Stomach (tissue), 9 donors: Measurements from ENCODE around the gene DPYD. TPM values are rescaled to one million over a fixed set of nuclear protein-coding genes. Genes with fewer than 3 reads are reported as not detected.

Experiments
- DNase-seq, 2 donors: peaks; one replicate each; pipeline versions ENCODE4 v3.0.0 to v3.0.0-alpha.2; 2013 to 2019
- H3K27ac ChIP-seq, 5 donors: fragments of 200-600 bp in 4 of 5; sonication (generic) in 4 of 5; one replicate each; pipeline ENCODE4 v1.5.1; 2013 to 2019; ENCODE audit warnings: mild to moderate bottlenecking in 1 of 5, moderate library complexity in 1 of 5
- H3K27me3 ChIP-seq, 3 donors: fragments of 200-600 bp; sonication (generic); one replicate each; pipeline ENCODE4 v1.5.1; 2017 to 2019; ENCODE audit warnings: mixed run types in 1 of 3
- H3K36me3 ChIP-seq, 4 donors: fragments of 200-600 bp; sonication (generic); 1 replicate in 3 of 4; 2 replicates in 1 of 4; pipeline ENCODE4 v1.5.1; 2016 to 2019
- H3K4me1 ChIP-seq, 4 donors: fragments of 200-600 bp; sonication (generic); one replicate each; pipeline ENCODE4 v1.5.1; 2016 to 2019
- H3K4me3 ChIP-seq, 4 donors: fragments of 200-600 bp; sonication (generic) in 3 of 4; one replicate each; pipeline ENCODE4 v1.5.1; 2016 to 2019; ENCODE audit warnings: mild to moderate bottlenecking in 1 of 4
- H3K9me3 ChIP-seq, 4 donors: fragments of 200-600 bp; sonication (generic); one replicate each; pipeline ENCODE4 v1.5.1; 2016 to 2019
- EP300 ChIP-seq: sonication (generic); formaldehyde crosslinking; IDR thresholded peaks from one replicate; pipeline ENCODE4 v1.6.1; 2017; ENCODE audit warnings: antibody characterized with exemption
- POLR2A ChIP-seq, 4 donors: fragments of 450-650 bp; IDR thresholded peaks; one replicate each; pipeline ENCODE4 v1.6.1; 2016; ENCODE audit warnings: antibody characterized with exemption in 4 of 4, control low read depth in 2 of 4, mild to moderate bottlenecking in 1 of 4, moderate library complexity in 1 of 4
- POLR2AphosphoS5 ChIP-seq, 3 donors: sonication (generic); formaldehyde crosslinking; IDR thresholded peaks; one replicate each; pipeline ENCODE4 v1.6.1; 2016; ENCODE audit warnings: antibody characterized with exemption in 3 of 3
- WGBS, 5 donors: extraction: QIAGEN DNeasy Blood & Tissue Kit in 3 of 5; methylation state at CpG; one replicate each; pipeline versions ENCODE4 v1.1.5 to v1.1.7; 2013 to 2018; 5-methylcytosine and 5-hydroxymethylcytosine counted together
- intact Hi-C: fragments of 100-400 bp; cut with DNase I; formaldehyde crosslinking; loops from one replicate; pipeline ENCODE4 v1.15.1; 2023; ENCODE audit warnings: low total_unique reads
- polyA plus RNA-seq, 3 donors: library from polyadenylated mRNA; stranded (reverse); fragments of 200-250 nt; gene quantifications; one replicate each; pipeline ENCODE4 v1.2.3, GENCODE V29; 2013
- total RNA-seq, 5 donors: library from RNA; depleted of rRNA; stranded (reverse); fragments of >200 nt; gene quantifications; one replicate each; pipeline versions ENCODE4 v1.1.0 to v1.2.3, GENCODE V29; 2014 to 2016
- TF ChIP-seq, protein P1 (sequence below), 7 experiments: fragments of 450-650 bp in 4 of 7; fragments of 200-600 bp in 3 of 7; sonication (generic) in 3 of 7; IDR thresholded peaks; one replicate each; pipeline ENCODE4 v1.5.1; 2016 to 2019; ENCODE audit warnings: antibody characterized with exemption in 7 of 7, control low read depth in 2 of 7, mild to moderate bottlenecking in 1 of 7
- donor health status: healthy with polysubstance abuse.
- donor health status: Bipolar disorder and iron deficiency.
- donor health status: healthy.

DPYD gene
- total and polyA plus RNA-seq, 8 donors: 7.5 to 58.2 (median 18.2) TPM

DNA sequence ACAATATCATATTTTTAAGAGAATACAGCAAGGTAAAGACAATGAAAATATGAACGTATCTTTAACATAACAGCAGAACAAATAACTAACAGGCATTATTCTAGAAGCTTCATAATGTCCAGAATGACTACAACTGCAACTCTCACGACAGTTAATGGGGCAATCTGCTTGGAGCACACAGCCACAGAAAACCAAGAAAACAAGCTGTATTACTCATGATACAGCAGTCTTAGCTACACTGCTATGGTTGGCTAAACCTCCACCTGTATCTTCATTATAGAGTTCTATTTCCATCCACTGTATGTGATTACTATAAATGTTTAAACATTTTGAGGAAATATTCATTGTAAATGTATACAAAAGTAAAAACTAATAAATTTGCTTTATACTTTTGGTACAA lies 139.9 kb downstream of the DPYD start:
- no peaks in the 10 kb centered on the region for H3K27me3 ChIP-seq
- H3K36me3 ChIP-seq: no peaks in the 10 kb centered on the region
- no peak for DNase-seq
- no peaks in the 10 kb centered on the region for H3K4me1 ChIP-seq
- intact Hi-C loops: no loop called here
- WGBS, 5 donors: 83 to 94% (median 88%) methylated on average over 2 of the region's 2 CpGs
- no peak overlapping the region for H3K4me3 ChIP-seq
- no peak overlapping the region for H3K27ac ChIP-seq
- no peaks in the 10 kb centered on the region for H3K9me3 ChIP-seq
- TF ChIP-seq EP300 (no peak), POLR2A (IDR thresholded peaks at IDR 0.05) (no peak), POLR2AphosphoS5 (IDR thresholded peaks at IDR 0.05) (no peak)
- TF ChIP-seq, protein P1, sequence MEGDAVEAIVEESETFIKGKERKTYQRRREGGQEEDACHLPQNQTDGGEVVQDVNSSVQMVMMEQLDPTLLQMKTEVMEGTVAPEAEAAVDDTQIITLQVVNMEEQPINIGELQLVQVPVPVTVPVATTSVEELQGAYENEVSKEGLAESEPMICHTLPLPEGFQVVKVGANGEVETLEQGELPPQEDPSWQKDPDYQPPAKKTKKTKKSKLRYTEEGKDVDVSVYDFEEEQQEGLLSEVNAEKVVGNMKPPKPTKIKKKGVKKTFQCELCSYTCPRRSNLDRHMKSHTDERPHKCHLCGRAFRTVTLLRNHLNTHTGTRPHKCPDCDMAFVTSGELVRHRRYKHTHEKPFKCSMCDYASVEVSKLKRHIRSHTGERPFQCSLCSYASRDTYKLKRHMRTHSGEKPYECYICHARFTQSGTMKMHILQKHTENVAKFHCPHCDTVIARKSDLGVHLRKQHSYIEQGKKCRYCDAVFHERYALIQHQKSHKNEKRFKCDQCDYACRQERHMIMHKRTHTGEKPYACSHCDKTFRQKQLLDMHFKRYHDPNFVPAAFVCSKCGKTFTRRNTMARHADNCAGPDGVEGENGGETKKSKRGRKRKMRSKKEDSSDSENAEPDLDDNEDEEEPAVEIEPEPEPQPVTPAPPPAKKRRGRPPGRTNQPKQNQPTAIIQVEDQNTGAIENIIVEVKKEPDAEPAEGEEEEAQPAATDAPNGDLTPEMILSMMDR (IDR thresholded peaks at IDR 0.05): no peak

DNA sequence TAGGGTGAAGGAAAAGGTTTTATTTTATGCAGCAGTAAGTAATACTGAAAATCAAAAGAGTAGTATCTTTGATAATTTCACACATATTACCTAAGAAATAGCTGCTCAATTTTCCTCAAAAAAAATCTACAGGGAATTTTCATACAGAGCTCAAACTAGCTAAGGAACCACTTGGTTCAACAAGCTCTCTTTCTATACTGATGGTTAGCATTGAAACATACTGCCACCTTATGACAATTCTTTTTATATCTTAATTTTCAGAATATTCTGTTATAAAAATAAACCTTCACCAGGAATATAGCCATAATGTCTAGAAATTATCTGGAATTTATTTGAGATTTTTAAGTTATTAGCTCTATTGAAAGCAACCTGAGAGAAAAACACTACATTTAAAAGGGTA lies 142.1 kb downstream of the DPYD start:
- Histone ChIP-seq H3K27ac (no peak overlapping the region), H3K4me3 (no peak overlapping the region), H3K9me3 (peaks cover 0 to 8% (median 2%) of the 10 kb centered on the region in 4 donors), H3K36me3 (peaks cover 0 to 5% (median 0%) of the 10 kb centered on the region in 4 donors), H3K27me3 (no peaks in the 10 kb centered on the region), H3K4me1 (no peaks in the 10 kb centered on the region)
- TF ChIP-seq POLR2A (IDR thresholded peaks at IDR 0.05) (no peak), POLR2AphosphoS5 (IDR thresholded peaks at IDR 0.05) (no peak), EP300 (no peak)
- TF ChIP-seq, protein P1 (IDR thresholded peaks at IDR 0.05): no peak
- no peak for DNase-seq
- intact Hi-C loops: no loop called here

DNA sequence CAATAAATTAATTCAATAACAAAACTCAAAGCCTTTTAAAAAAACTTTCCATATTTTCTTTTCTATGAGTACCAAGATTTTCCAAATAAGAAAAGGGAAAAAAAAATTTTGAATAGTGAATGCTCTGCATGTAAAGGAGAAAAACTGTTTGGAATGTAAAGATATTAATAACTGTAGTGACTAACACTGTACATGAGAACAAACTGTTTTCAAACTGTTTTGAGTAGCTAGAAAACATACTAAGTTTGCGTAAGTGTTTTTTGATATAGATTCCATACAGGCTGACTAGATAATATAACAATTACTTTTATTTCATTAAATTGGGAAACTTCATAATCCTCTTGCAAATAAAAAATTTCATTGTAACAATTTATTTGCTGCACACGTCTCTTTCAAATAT lies 150.5 kb downstream of the DPYD start:
- TF ChIP-seq POLR2AphosphoS5 (IDR thresholded peaks at IDR 0.05) (no peak), EP300 (no peak)
- intact Hi-C loops: no loop called here
- Histone ChIP-seq H3K36me3 (peaks cover 0 to 10% (median 0%) of the 10 kb centered on the region in 4 donors), H3K27me3 (no peaks in the 10 kb centered on the region), H3K27ac (no peak overlapping the region), H3K9me3 (peaks cover 0 to 12% (median 4%) of the 10 kb centered on the region in 4 donors), H3K4me1 (no peaks in the 10 kb centered on the region), H3K4me3 (no peak overlapping the region)
- WGBS, 5 donors: 91 to 99% (median 96%) methylated on average over 2 of the region's 2 CpGs
- no peak for DNase-seq

DNA sequence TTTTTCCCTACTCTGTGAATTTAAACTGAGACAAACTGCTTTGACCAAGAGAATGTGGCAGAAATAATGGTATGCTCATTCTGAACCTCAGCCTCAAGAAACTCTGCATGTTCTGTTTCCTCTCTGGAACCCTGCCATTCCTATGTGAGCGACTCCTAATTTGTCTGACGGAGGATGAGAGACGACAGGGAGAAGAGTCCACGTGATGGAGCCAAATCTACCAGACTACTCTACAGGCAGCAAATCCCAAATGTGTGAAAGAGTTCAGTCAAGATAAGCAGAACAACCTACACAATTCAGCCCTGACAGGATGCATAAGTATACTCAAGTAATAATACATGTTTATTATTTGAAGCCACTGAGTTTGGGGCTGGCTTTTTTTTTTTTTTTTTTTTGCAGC lies 153.5 kb downstream of the DPYD start:
- no peak for TF ChIP-seq EP300
- TF ChIP-seq, protein P1 (IDR thresholded peaks at IDR 0.05): no peak
- no peak for TF ChIP-seq POLR2A (IDR thresholded peaks at IDR 0.05)
- Histone ChIP-seq H3K27ac (no peak overlapping the region), H3K4me3 (no peak overlapping the region), H3K9me3 (no peaks in the 10 kb centered on the region), H3K4me1 (no peaks in the 10 kb centered on the region), H3K36me3 (no peaks in the 10 kb centered on the region), H3K27me3 (no peaks in the 10 kb centered on the region)
- peak in 1 of 2 donors; percentile 15 for DNase-seq
- intact Hi-C loops: no loop called here
- 74 to 95% (median 81%) methylated on average over 4 of the region's 4 CpGs for WGBS, 5 donors

DNA sequence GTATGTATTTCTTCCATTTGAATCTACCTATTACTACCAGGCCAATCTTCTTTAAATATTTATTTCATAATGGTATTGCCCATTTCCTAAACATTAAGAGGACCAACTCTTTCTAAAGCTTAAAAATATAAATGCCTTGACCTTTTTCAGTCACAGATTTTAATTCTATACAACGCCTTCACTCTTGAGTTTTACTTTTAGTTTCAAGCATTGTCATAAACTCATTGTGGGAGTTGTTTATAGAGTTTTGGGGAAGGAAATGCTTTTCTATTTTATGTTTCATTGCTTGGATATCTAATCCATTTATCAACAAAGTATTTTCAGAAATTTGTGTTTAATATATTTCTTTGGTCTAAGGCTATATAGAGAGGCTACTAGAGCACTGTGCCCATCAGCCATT lies 155.8 kb downstream of the DPYD start:
- TF ChIP-seq POLR2AphosphoS5 (IDR thresholded peaks at IDR 0.05) (no peak), EP300 (no peak)
- 86 to 100% (median 87%) methylated on average over 1 of the region's 1 CpG for whole genome bisulfite sequencing, 5 donors
- no peaks in the 10 kb centered on the region for H3K9me3 ChIP-seq
- no peaks in the 10 kb centered on the region for H3K27me3 ChIP-seq
- DNase-seq: no peak
- no peak overlapping the region for H3K27ac ChIP-seq
- no peaks in the 10 kb centered on the region for H3K36me3 ChIP-seq
- H3K4me1 ChIP-seq: no peaks in the 10 kb centered on the region
- intact Hi-C loops: no loop called here
- no peak overlapping the region for H3K4me3 ChIP-seq
